Left lung (tissue), 10 donors: ENCODE measurements around the gene GRIN2D. TPM values are rescaled to one million over a fixed set of nuclear protein-coding genes. Genes with fewer than 3 reads are reported as not detected.

Experiments used
- ATAC-seq: fragments of 200-7000 bp; cut with Tn5 transposase; one replicate; pipeline ENCODE4 v1.9.1; 2020; ENCODE audit warnings: moderate library complexity
- DNase-seq, 4 donors: peaks; one replicate each; pipeline ENCODE4 v3.0.0-alpha.2; 2013 to 2020
- H3K27ac ChIP-seq, 2 donors: fragments of 200-600 bp; sonication (generic) in 1 of 2; one replicate each; pipeline versions ENCODE4 v1.5.0 to v1.8.0; 2020 to 2021
- H3K27me3 ChIP-seq, 2 donors: fragments of 200-600 bp; sonication (generic) in 1 of 2; one replicate each; pipeline versions ENCODE4 v1.5.0 to v1.8.0; 2020 to 2021
- H3K36me3 ChIP-seq, 2 donors: fragments of 200-600 bp; sonication (generic) in 1 of 2; one replicate each; pipeline versions ENCODE4 v1.5.0 to v1.8.0; 2020 to 2021
- H3K4me1 ChIP-seq, 2 donors: fragments of 200-600 bp; one replicate each; pipeline ENCODE4 v1.8.0; 2021
- H3K4me3 ChIP-seq, 2 donors: fragments of 200-600 bp; sonication (generic) in 1 of 2; one replicate each; pipeline versions ENCODE4 v1.5.0 to v1.8.0; 2020 to 2021; ENCODE audit warnings: mild to moderate bottlenecking in 1 of 2
- H3K9me3 ChIP-seq, 2 donors: fragments of 200-600 bp; sonication (generic) in 1 of 2; one replicate each; pipeline versions ENCODE4 v1.5.0 to v1.8.0; 2020 to 2021
- intact Hi-C, 2 donors: fragments of 100-400 bp; cut with DNase I; formaldehyde crosslinking; loops; one replicate each; pipeline versions ENCODE4 v1.11.2 to v1.14.2; 2022
- polyA plus RNA-seq, 6 donors: library from polyadenylated mRNA; unstranded; fragments of 120-200 nt; gene quantifications; one replicate each; pipeline ENCODE4 v1.2.1, GENCODE V29; 2013; ENCODE audit not compliant: insufficient read length in 6 of 6
- total RNA-seq, 2 donors: library from RNA; stranded (reverse); fragmentation: NEBNext Ultra II Directional; extraction: Animal tissue kit (Norgen Biotek cat#: 25700); gene quantifications; one replicate each; pipeline ENCODE4 v1.2.1, GENCODE V29; 2021
- TF ChIP-seq, protein P1 (sequence below), 2 donors: fragments of 200-600 bp; sonication (generic) in 1 of 2; IDR thresholded peaks; one replicate each; pipeline versions ENCODE4 v1.5.0 to v1.8.0; 2021; ENCODE audit warnings: antibody characterized with exemption in 2 of 2
- donor health status: DM: no; HTN: yes; CAD: no.
- donor health status: DM: no; HTN: no; CAD: no.

GRIN2D gene
- total and polyA plus RNA-seq, 8 donors = 0.25 to 1.3 (median 0.34) TPM

DNA sequence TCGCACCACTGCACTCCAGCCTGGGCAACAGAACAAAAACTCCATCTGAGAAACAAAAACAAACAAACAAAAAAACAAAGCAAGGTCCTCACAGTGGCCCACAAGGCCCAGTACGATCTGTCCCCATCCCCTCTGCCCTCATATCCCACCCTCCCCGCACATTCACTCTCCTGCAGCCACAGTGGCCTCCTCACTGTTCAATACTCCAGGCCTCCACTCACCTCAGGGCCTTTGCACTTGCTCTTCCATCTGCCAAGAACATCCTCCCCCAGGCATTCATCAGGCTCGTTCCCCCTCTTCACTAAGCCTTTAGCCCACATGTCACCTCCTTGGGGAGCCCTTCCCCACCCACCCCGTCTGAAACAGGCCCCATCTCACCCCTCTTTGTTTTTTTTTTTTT lies 34.3 kb upstream of the GRIN2D start:
- Histone ChIP-seq H3K27me3 (no peaks in the 10 kb centered on the region), H3K36me3 (no peaks in the 10 kb centered on the region), H3K4me1 (peaks cover 0 to 12% of the 10 kb centered on the region in 2 donors), H3K27ac (no peak overlapping the region), H3K4me3 (no peak overlapping the region), H3K9me3 (no peaks in the 10 kb centered on the region)
- intact Hi-C loops = no loop called here
- no peak for ATAC-seq
- no peak for DNase-seq
- TF ChIP-seq, protein P1, sequence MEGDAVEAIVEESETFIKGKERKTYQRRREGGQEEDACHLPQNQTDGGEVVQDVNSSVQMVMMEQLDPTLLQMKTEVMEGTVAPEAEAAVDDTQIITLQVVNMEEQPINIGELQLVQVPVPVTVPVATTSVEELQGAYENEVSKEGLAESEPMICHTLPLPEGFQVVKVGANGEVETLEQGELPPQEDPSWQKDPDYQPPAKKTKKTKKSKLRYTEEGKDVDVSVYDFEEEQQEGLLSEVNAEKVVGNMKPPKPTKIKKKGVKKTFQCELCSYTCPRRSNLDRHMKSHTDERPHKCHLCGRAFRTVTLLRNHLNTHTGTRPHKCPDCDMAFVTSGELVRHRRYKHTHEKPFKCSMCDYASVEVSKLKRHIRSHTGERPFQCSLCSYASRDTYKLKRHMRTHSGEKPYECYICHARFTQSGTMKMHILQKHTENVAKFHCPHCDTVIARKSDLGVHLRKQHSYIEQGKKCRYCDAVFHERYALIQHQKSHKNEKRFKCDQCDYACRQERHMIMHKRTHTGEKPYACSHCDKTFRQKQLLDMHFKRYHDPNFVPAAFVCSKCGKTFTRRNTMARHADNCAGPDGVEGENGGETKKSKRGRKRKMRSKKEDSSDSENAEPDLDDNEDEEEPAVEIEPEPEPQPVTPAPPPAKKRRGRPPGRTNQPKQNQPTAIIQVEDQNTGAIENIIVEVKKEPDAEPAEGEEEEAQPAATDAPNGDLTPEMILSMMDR (IDR thresholded peaks at IDR 0.05) = no peak

DNA sequence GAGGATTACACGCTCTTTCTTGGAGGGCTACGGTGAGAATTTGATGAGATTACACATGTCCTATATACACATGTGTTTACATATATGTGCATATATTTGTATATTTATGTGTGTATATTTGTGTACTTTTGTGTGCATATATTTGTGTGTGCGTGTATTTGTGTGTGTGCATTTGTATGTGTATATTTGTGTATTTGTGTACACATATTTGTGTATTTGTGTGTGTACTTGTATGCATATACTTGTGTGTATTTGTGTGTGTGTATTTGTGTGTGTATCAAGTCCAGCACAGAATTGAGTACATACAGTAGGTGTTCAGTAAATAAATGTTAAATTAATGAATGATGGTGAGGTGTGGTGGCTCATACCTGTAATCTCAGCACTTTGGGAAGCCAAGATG lies 31.6 kb upstream of the GRIN2D start:
- no peak for DNase-seq

DNA sequence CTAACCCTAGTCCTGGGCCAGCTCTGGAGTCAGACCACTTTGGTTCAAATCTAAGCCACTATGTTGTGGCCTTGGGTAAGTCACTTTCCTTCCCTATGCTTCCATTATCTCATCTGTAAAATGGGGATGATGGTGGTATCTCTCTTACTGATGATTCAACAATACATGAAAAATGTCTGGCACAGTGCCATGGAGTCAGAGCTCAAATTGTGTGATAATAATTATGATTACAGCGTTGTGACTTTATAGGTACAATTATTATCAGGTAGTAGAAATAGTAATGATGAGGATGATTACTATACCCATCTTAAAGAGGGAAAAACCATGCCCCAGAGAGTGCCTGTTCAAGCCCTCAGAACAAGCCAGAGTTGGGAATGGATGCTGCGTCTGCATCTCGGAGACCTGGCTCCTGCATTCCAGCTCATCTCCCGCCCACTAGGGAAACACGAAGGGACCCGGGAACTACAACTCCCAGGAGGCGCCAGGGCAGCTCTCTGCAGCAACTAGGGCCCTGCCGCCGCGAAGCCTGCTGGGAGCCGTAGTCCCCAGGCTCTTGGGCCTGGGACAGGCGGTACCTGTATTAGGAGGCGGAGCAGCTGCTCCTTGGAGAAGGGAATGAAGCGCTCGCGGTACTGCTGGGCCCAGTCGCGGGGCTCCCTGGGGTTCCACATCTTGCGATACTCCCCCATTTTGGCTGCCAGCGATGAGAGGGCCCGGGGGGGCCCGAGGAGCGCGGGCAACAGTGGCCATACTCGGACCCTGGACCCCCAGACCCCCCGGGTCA lies 30.6 kb upstream of the GRIN2D start:
- H3K9me3 ChIP-seq = no peaks in the 10 kb centered on the region
- no peaks in the 10 kb centered on the region for H3K27me3 ChIP-seq
- TF ChIP-seq, protein P1 (IDR thresholded peaks at IDR 0.05) = no peak
- no peaks in the 10 kb centered on the region for H3K36me3 ChIP-seq
- H3K27ac ChIP-seq = peak overlapping the region; percentile 91 to 96
- DNase-seq (peak; percentile 91 to 98 (median 97)), ATAC-seq (peak; percentile 93)
- intact Hi-C loops = no loop called here
- peaks cover 0 to 18% of the 10 kb centered on the region in 2 donors for H3K4me1 ChIP-seq
- peak overlapping the region; percentile 55 to 61 for H3K4me3 ChIP-seq

More for the DNA sequence above, 31.6 kb upstream of the GRIN2D start:
- TF ChIP-seq, protein P1 (IDR thresholded peaks at IDR 0.05) = no peak
- H3K27ac ChIP-seq = no peak overlapping the region
- no peaks in the 10 kb centered on the region for H3K27me3 ChIP-seq
- no peak overlapping the region for H3K4me3 ChIP-seq
- H3K4me1 ChIP-seq = peaks cover 0 to 18% of the 10 kb centered on the region in 2 donors
- H3K9me3 ChIP-seq = no peaks in the 10 kb centered on the region
- ATAC-seq = no peak
- H3K36me3 ChIP-seq = no peaks in the 10 kb centered on the region
- intact Hi-C loops = no loop called here

DNA sequence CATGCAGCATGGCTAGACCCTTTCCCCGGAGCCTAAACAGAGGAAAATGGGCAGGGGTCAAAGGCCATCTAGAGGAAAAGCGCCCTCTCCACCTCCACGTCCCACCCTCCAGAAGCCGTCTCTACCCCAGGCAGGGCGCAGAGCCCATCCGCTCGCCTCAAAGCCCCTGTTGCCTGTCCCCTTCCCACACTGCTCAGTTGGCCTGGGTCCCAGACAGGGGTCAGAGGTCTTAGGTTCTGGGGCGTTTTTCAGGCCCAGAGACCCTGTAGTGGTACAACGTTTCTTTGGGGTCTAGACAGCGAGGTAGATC lies 30.0 kb upstream of the GRIN2D start:
- peak; percentile 24 for ATAC-seq
- Histone ChIP-seq H3K36me3 (no peaks in the 10 kb centered on the region), H3K27ac (peak overlapping the region; percentile 91 to 96), H3K4me1 (peaks cover 0 to 18% of the 10 kb centered on the region in 2 donors), H3K9me3 (no peaks in the 10 kb centered on the region), H3K4me3 (peak overlapping the region; percentile 55 to 61), H3K27me3 (no peaks in the 10 kb centered on the region)
- TF ChIP-seq, protein P1 (IDR thresholded peaks at IDR 0.05) = no peak
- intact Hi-C loops = no loop called here
- no peak for DNase-seq

DNA sequence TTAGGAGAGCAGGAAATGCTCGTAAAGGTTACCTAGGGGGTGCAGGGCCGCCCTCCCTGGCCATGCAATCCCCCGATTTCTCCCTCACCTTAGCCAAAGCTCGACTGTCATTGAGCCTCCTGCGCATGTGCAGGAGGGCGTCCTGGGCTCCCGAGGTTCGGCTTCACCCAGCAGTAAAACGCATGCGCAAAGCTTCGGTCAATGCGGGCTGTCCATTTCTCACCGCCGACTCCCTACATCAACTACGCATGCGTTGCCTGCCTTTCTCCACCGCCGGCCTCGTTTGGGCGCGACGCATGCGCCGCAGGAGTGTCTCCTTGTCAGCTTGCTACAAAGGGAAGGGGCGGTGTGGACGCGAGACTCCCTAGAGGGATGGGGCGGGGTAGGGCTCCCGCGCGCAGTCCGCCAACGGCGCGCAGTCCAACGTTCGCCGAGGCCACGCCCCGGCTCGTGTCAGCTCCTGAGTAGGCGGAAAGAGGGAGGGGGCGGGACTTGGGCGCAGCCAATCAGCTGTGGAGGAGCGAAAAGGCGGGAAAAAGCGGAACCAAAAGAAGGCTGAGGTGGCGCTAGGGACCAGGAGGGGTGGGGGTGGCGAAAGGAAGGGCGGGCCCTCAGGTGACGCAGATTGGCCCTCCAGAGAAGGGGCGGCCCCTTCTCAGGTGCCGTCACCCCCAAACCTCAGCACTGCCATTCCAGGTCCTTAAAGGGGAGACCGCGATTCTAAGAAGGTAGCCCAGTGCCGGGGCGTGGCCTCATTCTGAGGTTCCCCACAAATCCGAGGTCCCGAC lies 29.5 kb upstream of the GRIN2D start, which contains the start of the genes SYNGR4 and TMEM143:
SYNGR4 (plus strand) TSS at position 558 of the 788 bp plus-strand sequence. CDS start 1,476 bp downstream, outside the sequence.
TMEM143 (minus strand) TSS at position 131 of the 788 bp plus-strand sequence; CDS start at position 111, 20 bp downstream.
- ATAC-seq = peak; percentile 93

More for the DNA sequence above, 29.5 kb upstream of the GRIN2D start, which contains the start of the genes SYNGR4 and TMEM143:
- Histone ChIP-seq H3K9me3 (no peaks in the 10 kb centered on the region), H3K27ac (peak within 1 kb of the TSS; percentile 91 to 96), H3K36me3 (no peaks in the 10 kb centered on the region), H3K27me3 (no peaks in the 10 kb centered on the region), H3K4me3 (peak within 1 kb of the TSS; percentile 55 to 61), H3K4me1 (peaks cover 0 to 18% of the 10 kb centered on the region in 2 donors)
- DNase-seq = peak; percentile 99 to 100 (median 100)
- intact Hi-C loops = no loop called here
- TF ChIP-seq, protein P1 (IDR thresholded peaks at IDR 0.05) = peak in 1 of 2 donors; percentile 17
